ENCODE data around the gene HK3. TPM values are rescaled to one million over a fixed set of nuclear protein-coding genes. Genes with fewer than 3 reads are reported as not detected.

Gene HK3
- total RNA-seq, 1 experiment from 2014 or later, result 0.17 TPM

DNA sequence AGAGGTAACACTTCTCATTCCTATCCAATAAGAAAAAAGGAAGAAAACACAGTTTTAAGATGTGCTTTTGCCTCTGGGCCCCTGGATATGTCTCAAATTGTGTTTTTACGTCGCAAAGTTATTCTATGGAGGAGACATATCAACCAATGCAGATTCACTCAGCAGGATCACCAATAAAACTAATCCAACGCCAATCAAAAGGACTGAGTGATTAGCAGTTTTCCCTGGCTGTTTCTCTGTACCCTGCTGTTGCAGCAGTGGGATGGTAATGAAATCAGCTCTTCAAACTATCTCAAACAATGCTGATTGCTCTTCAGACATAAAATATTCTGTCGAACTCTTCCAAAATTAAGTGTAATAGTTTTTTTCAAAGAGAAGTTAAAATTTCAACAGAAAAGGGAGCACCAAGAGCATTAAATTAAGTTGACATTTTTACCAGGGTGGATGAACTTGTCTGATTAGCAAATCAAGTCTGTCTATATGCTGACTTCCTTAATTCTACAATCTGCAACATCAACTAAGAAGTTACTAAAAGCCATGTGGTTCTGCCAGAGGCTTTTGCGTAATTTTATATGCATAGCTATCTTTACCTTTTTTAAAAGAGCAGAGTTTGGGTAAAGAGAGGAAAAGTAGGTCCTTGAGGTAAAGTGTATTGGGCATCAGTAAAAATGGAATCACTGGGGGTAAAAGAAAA lies 9.7 kb upstream of the HK3 start (continued):
- no peak for TF ChIP-seq MLX (CRISPR knock-in tag; IDR thresholded peaks at IDR 0.05)

- Mint-ChIP-seq H3K27me3 (ENCODE audit: low read depth) (no peaks in the 10 kb centered on the region), H3K4me3 (no peak overlapping the region), H3K4me1 (no peaks in the 10 kb centered on the region), H3K9me3 (no peaks in the 10 kb centered on the region), H3K27ac (no peak overlapping the region), H3K36me3 (peaks cover 44% of the 10 kb centered on the region)
- ATAC-seq (no peak), DNase-seq (ENCODE audit: low spot score) (no peak)
- TF ChIP-seq GTF2I (CRISPR knock-in tag; conservative IDR thresholded peaks at IDR 0.05) (no peak), RORB (CRISPR knock-in tag; IDR thresholded peaks at IDR 0.05) (no peak), JAZF1 (CRISPR knock-in tag; IDR thresholded peaks at IDR 0.05) (no peak), FOXP4 (CRISPR knock-in tag; IDR thresholded peaks at IDR 0.05) (no peak), JUN (CRISPR knock-in tag; IDR thresholded peaks at IDR 0.05) (no peak)
- ChIA-PET CTCF (no interaction called here), POLR2A (no interaction called here)
Observed at GRCh38 chr5:176906796-176907195, 7.7 kb upstream of the HK3 start.

GRCh38 chr5:176906126-176906525 lies 7.0 kb upstream of the HK3 start:
- Mint-ChIP-seq H3K9me3 (no peaks in the 10 kb centered on the region), H3K4me1 (no peaks in the 10 kb centered on the region), H3K27ac (no peak overlapping the region), H3K36me3 (peaks cover 44% of the 10 kb centered on the region), H3K4me3 (no peak overlapping the region), H3K27me3 (ENCODE audit: low read depth) (no peaks in the 10 kb centered on the region)
- ATAC-seq (no peak), DNase-seq (ENCODE audit: low spot score) (no peak)
- TF ChIP-seq FOXJ3 (CRISPR knock-in tag; IDR thresholded peaks at IDR 0.05; ENCODE audit: borderline replicate concordance) (no peak), RELA (CRISPR knock-in tag; IDR thresholded peaks at IDR 0.05; ENCODE audit: borderline replicate concordance) (no peak), FOXP1 (CRISPR knock-in tag; IDR thresholded peaks at IDR 0.05; ENCODE audit: borderline replicate concordance) (no peak), SMAD3 (CRISPR knock-in tag; IDR thresholded peaks at IDR 0.05; ENCODE audit: borderline replicate concordance) (no peak), GTF2I (CRISPR knock-in tag; conservative IDR thresholded peaks at IDR 0.05) (no peak), ATF1 (CRISPR knock-in tag; IDR thresholded peaks at IDR 0.05) (no peak), AFF4 (CRISPR knock-in tag; IDR thresholded peaks at IDR 0.05; ENCODE audit: borderline replicate concordance) (no peak), KAT7 (CRISPR knock-in tag; IDR thresholded peaks at IDR 0.05; ENCODE audit: borderline replicate concordance) (no peak), STAT6 (CRISPR knock-in tag; conservative IDR thresholded peaks at IDR 0.05; ENCODE audit: low read depth) (no peak), SOX15 (CRISPR knock-in tag; IDR thresholded peaks at IDR 0.05) (no peak), ZNF121 (CRISPR knock-in tag; IDR thresholded peaks at IDR 0.05) (no peak)
- TF ChIP-seq, protein P1, sequence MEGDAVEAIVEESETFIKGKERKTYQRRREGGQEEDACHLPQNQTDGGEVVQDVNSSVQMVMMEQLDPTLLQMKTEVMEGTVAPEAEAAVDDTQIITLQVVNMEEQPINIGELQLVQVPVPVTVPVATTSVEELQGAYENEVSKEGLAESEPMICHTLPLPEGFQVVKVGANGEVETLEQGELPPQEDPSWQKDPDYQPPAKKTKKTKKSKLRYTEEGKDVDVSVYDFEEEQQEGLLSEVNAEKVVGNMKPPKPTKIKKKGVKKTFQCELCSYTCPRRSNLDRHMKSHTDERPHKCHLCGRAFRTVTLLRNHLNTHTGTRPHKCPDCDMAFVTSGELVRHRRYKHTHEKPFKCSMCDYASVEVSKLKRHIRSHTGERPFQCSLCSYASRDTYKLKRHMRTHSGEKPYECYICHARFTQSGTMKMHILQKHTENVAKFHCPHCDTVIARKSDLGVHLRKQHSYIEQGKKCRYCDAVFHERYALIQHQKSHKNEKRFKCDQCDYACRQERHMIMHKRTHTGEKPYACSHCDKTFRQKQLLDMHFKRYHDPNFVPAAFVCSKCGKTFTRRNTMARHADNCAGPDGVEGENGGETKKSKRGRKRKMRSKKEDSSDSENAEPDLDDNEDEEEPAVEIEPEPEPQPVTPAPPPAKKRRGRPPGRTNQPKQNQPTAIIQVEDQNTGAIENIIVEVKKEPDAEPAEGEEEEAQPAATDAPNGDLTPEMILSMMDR (IDR thresholded peaks at IDR 0.05), result no peak
- TF ChIP-seq, protein P2, sequence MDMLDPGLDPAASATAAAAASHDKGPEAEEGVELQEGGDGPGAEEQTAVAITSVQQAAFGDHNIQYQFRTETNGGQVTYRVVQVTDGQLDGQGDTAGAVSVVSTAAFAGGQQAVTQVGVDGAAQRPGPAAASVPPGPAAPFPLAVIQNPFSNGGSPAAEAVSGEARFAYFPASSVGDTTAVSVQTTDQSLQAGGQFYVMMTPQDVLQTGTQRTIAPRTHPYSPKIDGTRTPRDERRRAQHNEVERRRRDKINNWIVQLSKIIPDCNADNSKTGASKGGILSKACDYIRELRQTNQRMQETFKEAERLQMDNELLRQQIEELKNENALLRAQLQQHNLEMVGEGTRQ (CRISPR knock-in tag; IDR thresholded peaks at IDR 0.05), result no peak
- ChIA-PET POLR2A (no interaction called here), CTCF (interaction anchor here (1.0 kb wide), 1 partner anchor 245 kb away, joined by 3 read pairs; no protein-coding TSS in a partner anchor)

Measured in WTC11 (cell line).